HepG2 (cell line): ENCODE measurements around the gene BBS12. TPM values are rescaled to one million over a fixed set of nuclear protein-coding genes. Genes with fewer than 3 reads are reported as not detected.

Source experiments
- ATF5 ChIP-seq: sonication (generic); formaldehyde crosslinking; IDR thresholded peaks from 2 replicates; pipeline ENCODE4 v1.4.0; 2020; ENCODE audit warnings: mild to moderate bottlenecking, low read depth, missing genetic modification reagents
- ATF7-NPFF ChIP-seq: sonication (generic); formaldehyde crosslinking; IDR thresholded peaks from 2 replicates; pipeline ENCODE4 v1.8.1; 2023; ENCODE audit warnings: mild to moderate bottlenecking, low read depth, missing genetic modification reagents, moderate library complexity
- BHLHE40 ChIP-seq: IDR thresholded peaks from 2 replicates; pipeline ENCODE4 v1.6.1; 2011; ENCODE audit warnings: low read length, improper control_type of control experiment
- CC2D1A ChIP-seq: sonication (generic); formaldehyde crosslinking; IDR thresholded peaks from 2 replicates; pipeline ENCODE4 v1.8.1; 2023; ENCODE audit warnings: mild to moderate bottlenecking, missing genetic modification reagents
- HOXD1 ChIP-seq: sonication (generic); formaldehyde crosslinking; IDR thresholded peaks from 2 replicates; pipeline ENCODE4 v1.5.0; 2020; ENCODE audit warnings: missing genetic modification reagents
- MTERF4 ChIP-seq: sonication (generic); formaldehyde crosslinking; IDR thresholded peaks from 2 replicates; pipeline ENCODE4 v1.8.0; 2023; ENCODE audit warnings: mild to moderate bottlenecking, missing genetic modification reagents
- NFATC3 ChIP-seq: sonication (generic); formaldehyde crosslinking; IDR thresholded peaks from 2 replicates; pipeline ENCODE4 v1.5.1; 2020; ENCODE audit warnings: mild to moderate bottlenecking, missing genetic modification reagents
- PRDM10 ChIP-seq: sonication (generic); formaldehyde crosslinking; IDR thresholded peaks from 2 replicates; pipeline ENCODE4 v1.4.0; 2020; ENCODE audit warnings: low read depth, missing genetic modification reagents
- SIX4 ChIP-seq: sonication (generic); formaldehyde crosslinking; IDR thresholded peaks from 2 replicates; pipeline ENCODE4 v1.4.0; 2020; ENCODE audit warnings: missing genetic modification reagents
- TMF1 ChIP-seq: sonication (generic); formaldehyde crosslinking; IDR thresholded peaks from 2 replicates; pipeline ENCODE4 v1.8.1; 2022; ENCODE audit warnings: low read depth, missing genetic modification reagents
- ZBTB14 ChIP-seq: sonication (generic); formaldehyde crosslinking; IDR thresholded peaks from 2 replicates; pipeline ENCODE4 v1.4.0; 2020; ENCODE audit warnings: missing genetic modification reagents
- ZKSCAN8 ChIP-seq: IDR thresholded peaks from 2 replicates; pipeline ENCODE4 v1.6.1; 2016; ENCODE audit warnings: borderline replicate concordance, missing genetic modification reagents, missing compliant biosample characterization
- ZNF331 ChIP-seq: sonication (generic); formaldehyde crosslinking; IDR thresholded peaks from 2 replicates; pipeline ENCODE4 v1.4.0; 2020; ENCODE audit warnings: missing genetic modification reagents
- ZNF407 ChIP-seq: sonication (generic); formaldehyde crosslinking; IDR thresholded peaks from one replicate; pipeline ENCODE4 v1.5.1; 2020; ENCODE audit warnings: mild to moderate bottlenecking, missing genetic modification reagents; ENCODE audit errors: not compliant biosample characterization
- polyA plus RNA-seq, 8 experiments: library from polyadenylated mRNA; depleted of rRNA in 3 of 8; stranded (reverse) in 7 of 8; unstranded in 1 of 8; fragments of >200 nt; fragmentation: Illumina TruSeq in 4 of 8; extraction: Trizol in 4 of 8; gene quantifications; 2 replicates each; pipeline versions ENCODE4 v1.2.1 to v1.2.3, GENCODE V29; 2011 to 2016; ENCODE audit warnings: low read depth in 4 of 8, missing spikeins in 1 of 8, mixed read lengths in 1 of 8; ENCODE audit not compliant: insufficient read depth in 1 of 8
- total RNA-seq, 5 experiments: library from RNA; depleted of rRNA; stranded (reverse); fragments of >200 nt; fragmentation: Illumina TruSeq; extraction: Trizol; gene quantifications; 2 replicates each; pipeline ENCODE4 v1.2.3, GENCODE V29; 2016; ENCODE audit warnings: low read depth in 1 of 5

The BBS12 gene
- total and polyA plus RNA-seq, 2 of the 13 experiments (the other 11 are each of a cell fraction or from before 2014, with no cell fraction given): 0.32 to 1.7 TPM

- no peak for TF ChIP-seq PRDM10 (CRISPR knock-in tag)
- no peak; the same call in 1 of the 2 replicates for TF ChIP-seq NFATC3 (CRISPR knock-in tag)
- TF ChIP-seq CC2D1A: no peak
- no peak for TF ChIP-seq MTERF4
- no peak for TF ChIP-seq ATF5 (CRISPR knock-in tag)
- no peak for TF ChIP-seq ZKSCAN8 (CRISPR knock-in tag)
- TF ChIP-seq HOXD1 (CRISPR knock-in tag): no peak
- TF ChIP-seq ZBTB14: no peak
- TF ChIP-seq SIX4 (CRISPR knock-in tag): no peak
- no peak for TF ChIP-seq ZNF407 (CRISPR knock-in tag)
- TF ChIP-seq TMF1: no peak
- TF ChIP-seq BHLHE40: no peak
- no peak for TF ChIP-seq ATF7-NPFF (CRISPR knock-in tag)
- no peak for TF ChIP-seq ZNF331 (CRISPR knock-in tag)
Measured at GRCh38 chr4:122732329-122733026, at the start of gene BBS12 (continued).
